H7 (cell line): ENCODE results near the gene SLIT3. TPM values are rescaled to one million over a fixed set of nuclear protein-coding genes. Genes with fewer than 3 reads are reported as not detected.

ENCODE experiments used
- DNase-seq: peaks from one replicate; pipeline ENCODE4 v3.0.0; 2012
- H3K27me3 ChIP-seq: 2 replicates; pipeline ENCODE4 v1.6.0; 2011; ENCODE audit warnings: mild to moderate bottlenecking, low read length; ENCODE audit not compliant: control insufficient read depth, insufficient read depth
- H3K36me3 ChIP-seq: replicated peaks from 2 replicates; pipeline ENCODE4 v1.5.1; 2011; ENCODE audit warnings: low read length; ENCODE audit not compliant: control insufficient read depth, insufficient read depth
- H3K4me3 ChIP-seq: 2 replicates; pipeline ENCODE4 v1.5.1; 2011; ENCODE audit warnings: low read depth, mild to moderate bottlenecking, control low read depth, low read length, moderate library complexity; ENCODE audit not compliant: insufficient read depth
- total RNA-seq: library from RNA; depleted of rRNA; stranded (reverse); fragments of >200 nt; shearing (Covaris generic); gene quantifications from 2 replicates; pipeline ENCODE4 v1.2.3, GENCODE V29; 2014

The SLIT3 gene
- total RNA-seq, 1 experiment from 2014 or later: 0.97 TPM

GRCh38 chr5:169103586-169104181, 197.3 kb downstream of the SLIT3 start:
- no peak overlapping the region for H3K4me3 ChIP-seq
- peaks cover 2% of the 10 kb centered on the region; the same call in 1 of the 2 replicates for H3K27me3 ChIP-seq
- no peak for DNase-seq
- no peaks in the 10 kb centered on the region for H3K36me3 ChIP-seq

- no peak for DNase-seq
- Histone ChIP-seq H3K4me3 (no peak overlapping the region), H3K27me3 (peaks cover 2% of the 10 kb centered on the region; the same call in 1 of the 2 replicates), H3K36me3 (no peaks in the 10 kb centered on the region)
Measured at GRCh38 chr5:169101966-169102365, 199.0 kb downstream of the SLIT3 start.

- peaks cover 2% of the 10 kb centered on the region; the same call in 1 of the 2 replicates for H3K27me3 ChIP-seq
- no peaks in the 10 kb centered on the region for H3K36me3 ChIP-seq
- DNase-seq: peak; percentile 44
- no peak overlapping the region for H3K4me3 ChIP-seq
Measured at GRCh38 chr5:169100735-169101075, 200.2 kb downstream of the SLIT3 start.

- Histone ChIP-seq H3K4me3 (no peak overlapping the region), H3K36me3 (no peaks in the 10 kb centered on the region), H3K27me3 (peaks cover 2% of the 10 kb centered on the region; the same call in 1 of the 2 replicates)
- DNase-seq: no peak
Measured at GRCh38 chr5:169099801-169100734, 200.9 kb downstream of the SLIT3 start.

GRCh38 chr5:169098331-169099121, 202.4 kb downstream of the SLIT3 start:
- DNase-seq: no peak
- Histone ChIP-seq H3K36me3 (no peaks in the 10 kb centered on the region), H3K27me3 (peaks cover 2% of the 10 kb centered on the region; the same call in 1 of the 2 replicates), H3K4me3 (no peak overlapping the region)

GRCh38 chr5:169097374-169098326, 203.3 kb downstream of the SLIT3 start:
- no peak overlapping the region for H3K4me3 ChIP-seq
- H3K36me3 ChIP-seq: no peaks in the 10 kb centered on the region
- no peak for DNase-seq
- H3K27me3 ChIP-seq: peaks cover 2% of the 10 kb centered on the region; the same call in 1 of the 2 replicates

GRCh38 chr5:169095976-169096375, 205.0 kb downstream of the SLIT3 start:
- peaks cover 2% of the 10 kb centered on the region; the same call in 1 of the 2 replicates for H3K27me3 ChIP-seq
- H3K4me3 ChIP-seq: no peak overlapping the region
- H3K36me3 ChIP-seq: no peaks in the 10 kb centered on the region
- DNase-seq: no peak

- H3K4me3 ChIP-seq: no peak overlapping the region
- no peaks in the 10 kb centered on the region for H3K36me3 ChIP-seq
- H3K27me3 ChIP-seq: peaks cover 2% of the 10 kb centered on the region; the same call in 1 of the 2 replicates
- no peak for DNase-seq
Measured at GRCh38 chr5:169095410-169095960, 205.5 kb downstream of the SLIT3 start.

GRCh38 chr5:169094586-169095409, 206.1 kb downstream of the SLIT3 start:
- no peak for DNase-seq
- H3K27me3 ChIP-seq: peaks cover 3% of the 10 kb centered on the region; the same call in 1 of the 2 replicates
- H3K4me3 ChIP-seq: no peak overlapping the region
- no peaks in the 10 kb centered on the region for H3K36me3 ChIP-seq

GRCh38 chr5:169091396-169091980, 209.5 kb downstream of the SLIT3 start:
- H3K4me3 ChIP-seq: no peak overlapping the region
- peaks cover 1% of the 10 kb centered on the region; the same call in 1 of the 2 replicates for H3K27me3 ChIP-seq
- no peaks in the 10 kb centered on the region for H3K36me3 ChIP-seq
- DNase-seq: no peak

GRCh38 chr5:169089343-169089742, 211.6 kb downstream of the SLIT3 start:
- no peak for DNase-seq
- Histone ChIP-seq H3K27me3 (peaks cover 1% of the 10 kb centered on the region; the same call in 1 of the 2 replicates), H3K36me3 (no peaks in the 10 kb centered on the region)

GRCh38 chr5:169088028-169088725, 212.8 kb downstream of the SLIT3 start:
- Histone ChIP-seq H3K4me3 (no peak overlapping the region), H3K27me3 (peaks cover 1% of the 10 kb centered on the region; the same call in 1 of the 2 replicates), H3K36me3 (no peaks in the 10 kb centered on the region)
- DNase-seq: no peak

More at GRCh38 chr5:169089343-169089742, 211.6 kb downstream of the SLIT3 start:
- H3K4me3 ChIP-seq: no peak overlapping the region
